Sigmoid colon (tissue), 7 donors: ENCODE data around the gene MSANTD3. TPM values are rescaled to one million over a fixed set of nuclear protein-coding genes. Genes with fewer than 3 reads are reported as not detected.

ENCODE experiments used
- DNase-seq: peaks from one replicate; pipeline ENCODE4 v3.0.0-alpha.2; 2019
- H3K27ac ChIP-seq, 4 donors: fragments of 200-600 bp; sonication (generic); one replicate each; pipeline ENCODE4 v1.5.1; 2016 to 2019; ENCODE audit warnings: mild to moderate bottlenecking in 1 of 4
- H3K27me3 ChIP-seq, 3 donors: fragments of 200-600 bp; sonication (generic); one replicate each; pipeline ENCODE4 v1.5.1; 2019; ENCODE audit warnings: mild to moderate bottlenecking in 1 of 3
- H3K36me3 ChIP-seq, 4 donors: fragments of 200-600 bp; sonication (generic); one replicate each; pipeline ENCODE4 v1.5.1; 2016 to 2019
- H3K4me1 ChIP-seq, 4 donors: fragments of 200-600 bp; sonication (generic); one replicate each; pipeline ENCODE4 v1.5.1; 2017 to 2019
- H3K4me3 ChIP-seq, 4 donors: fragments of 200-600 bp; sonication (generic); one replicate each; pipeline ENCODE4 v1.5.1; 2017 to 2019; ENCODE audit warnings: mild to moderate bottlenecking in 2 of 4, moderate library complexity in 1 of 4
- H3K9me3 ChIP-seq, 4 donors: fragments of 200-600 bp in 3 of 4; sonication (generic) in 3 of 4; one replicate each; pipeline versions ENCODE4 v1.5.1 to v1.6.1; 2013 to 2019
- CTCF ChIP-seq, 4 experiments: fragments of 450-650 bp in 3 of 4; fragments of 200-600 bp in 1 of 4; IDR thresholded peaks; one replicate each; pipeline ENCODE4 v1.5.1; 2016 to 2019; ENCODE audit warnings: antibody characterized with exemption in 4 of 4, mild to moderate bottlenecking in 3 of 4, moderate library complexity in 2 of 4
- EP300 ChIP-seq, 4 donors: sonication (generic); formaldehyde crosslinking; IDR thresholded peaks; one replicate each; pipeline ENCODE4 v1.6.1; 2017; ENCODE audit warnings: antibody characterized with exemption in 4 of 4
- POLR2A ChIP-seq, 2 donors: fragments of 450-650 bp; IDR thresholded peaks; one replicate each; pipeline ENCODE4 v1.6.1; 2016; ENCODE audit warnings: antibody characterized with exemption in 2 of 2, mild to moderate bottlenecking in 2 of 2, moderate library complexity in 2 of 2
- POLR2AphosphoS5 ChIP-seq, 4 donors: sonication (generic); formaldehyde crosslinking; IDR thresholded peaks; one replicate each; pipeline ENCODE4 v1.6.1; 2017; ENCODE audit warnings: antibody characterized with exemption in 4 of 4
- WGBS, 2 donors: extraction: QIAGEN DNeasy Blood & Tissue Kit; methylation state at CpG; one replicate each; pipeline ENCODE4 v1.1.7; 2013; 5-methylcytosine and 5-hydroxymethylcytosine counted together
- intact Hi-C: fragments of 100-400 bp; cut with DNase I; formaldehyde crosslinking; loops from one replicate; pipeline ENCODE4 v1.15.1; 2023
- polyA plus RNA-seq, 3 donors: library from polyadenylated mRNA; stranded (reverse); fragments of 200-250 nt; gene quantifications; one replicate each; pipeline ENCODE4 v1.2.3, GENCODE V29; 2013
- total RNA-seq, 4 donors: library from RNA; depleted of rRNA; stranded (reverse); fragments of >200 nt; gene quantifications; one replicate each; pipeline ENCODE4 v1.1.0, GENCODE V29; 2016
- donor health status: healthy with polysubstance abuse.
- donor health status: Bipolar disorder and iron deficiency.
- donor health status: healthy.

Gene MSANTD3
- total and polyA plus RNA-seq, 7 donors: 9.2 to 41.8 (median 25.2) TPM

GRCh38 chr9:100447041-100447440 is 20.1 kb downstream of the MSANTD3 start:
- Histone ChIP-seq H3K4me3 (no peak overlapping the region), H3K36me3 (peaks cover 0 to 53% (median 3%) of the 10 kb centered on the region in 4 donors), H3K27me3 (no peaks in the 10 kb centered on the region), H3K4me1 (peaks cover 0 to 6% (median 0%) of the 10 kb centered on the region in 4 donors), H3K27ac (no peak overlapping the region), H3K9me3 (no peaks in the 10 kb centered on the region)
- intact Hi-C loops: no loop called here
- TF ChIP-seq EP300 (IDR thresholded peaks at IDR 0.05) (no peak), CTCF (IDR thresholded peaks at IDR 0.05) (no peak), POLR2A (IDR thresholded peaks at IDR 0.05) (no peak), POLR2AphosphoS5 (IDR thresholded peaks at IDR 0.05) (no peak)
- DNase-seq: no peak

DNA sequence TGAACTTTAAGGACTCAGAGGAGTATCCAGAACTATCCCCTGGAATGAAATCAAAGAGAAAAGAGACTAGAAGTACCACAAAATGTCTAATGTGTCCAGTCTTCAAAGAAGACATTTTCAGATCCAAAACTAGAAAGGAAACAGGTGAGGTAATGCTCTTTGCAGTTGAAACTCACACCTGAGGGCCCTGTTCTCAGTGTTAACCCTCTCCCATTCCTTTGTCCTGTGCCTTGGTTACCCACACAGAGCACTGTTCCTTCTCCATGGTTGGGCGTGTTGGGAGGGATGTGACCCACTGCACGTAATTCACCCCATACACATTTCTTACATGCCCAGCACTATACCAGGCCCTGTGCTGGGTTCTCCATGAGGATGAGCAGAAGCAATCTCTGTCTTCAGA is 21.3 kb downstream of the MSANTD3 start:
- DNase-seq: no peak
- H3K9me3 ChIP-seq: no peaks in the 10 kb centered on the region
- no peak overlapping the region for H3K27ac ChIP-seq
- H3K27me3 ChIP-seq: no peaks in the 10 kb centered on the region
- peaks cover 4 to 58% (median 13%) of the 10 kb centered on the region in 4 donors for H3K36me3 ChIP-seq
- H3K4me3 ChIP-seq: no peak overlapping the region
- intact Hi-C loops: no loop called here
- WGBS, 2 donors: 98% methylated on average over 2 of the region's 2 CpGs
- peaks cover 0 to 6% (median 0%) of the 10 kb centered on the region in 4 donors for H3K4me1 ChIP-seq
- TF ChIP-seq CTCF (IDR thresholded peaks at IDR 0.05) (no peak), POLR2AphosphoS5 (IDR thresholded peaks at IDR 0.05) (no peak), POLR2A (IDR thresholded peaks at IDR 0.05) (no peak), EP300 (IDR thresholded peaks at IDR 0.05) (no peak)

- Histone ChIP-seq H3K4me1 (peaks cover 0 to 3% (median 0%) of the 10 kb centered on the region in 4 donors), H3K4me3 (no peak overlapping the region), H3K9me3 (no peaks in the 10 kb centered on the region), H3K36me3 (peaks cover 4 to 53% (median 15%) of the 10 kb centered on the region in 4 donors), H3K27ac (no peak overlapping the region), H3K27me3 (no peaks in the 10 kb centered on the region)
- DNase-seq: no peak
- intact Hi-C loops: no loop called here
- WGBS, 2 donors: 90 to 98% methylated on average over 2 of the region's 2 CpGs
- no peak for TF ChIP-seq POLR2A (IDR thresholded peaks at IDR 0.05)
- no peak for TF ChIP-seq CTCF (IDR thresholded peaks at IDR 0.05)
- TF ChIP-seq EP300 (IDR thresholded peaks at IDR 0.05): no peak
- no peak for TF ChIP-seq POLR2AphosphoS5 (IDR thresholded peaks at IDR 0.05)
These were observed 22.5 kb downstream of the MSANTD3 start for GRCh38 chr9:100449420-100449819.

GRCh38 chr9:100452894-100453293 is 26.0 kb downstream of the MSANTD3 start:
- no peak for DNase-seq
- Histone ChIP-seq H3K4me1 (no peaks in the 10 kb centered on the region), H3K27ac (no peak overlapping the region), H3K9me3 (no peaks in the 10 kb centered on the region), H3K36me3 (peaks cover 4 to 31% (median 13%) of the 10 kb centered on the region in 4 donors), H3K4me3 (no peak overlapping the region), H3K27me3 (no peaks in the 10 kb centered on the region)
- WGBS, 2 donors: 95 to 98% methylated on average over 2 of the region's 2 CpGs
- intact Hi-C loops: no loop called here
- TF ChIP-seq POLR2AphosphoS5 (IDR thresholded peaks at IDR 0.05): no peak
- TF ChIP-seq CTCF (IDR thresholded peaks at IDR 0.05): no peak
- no peak for TF ChIP-seq EP300 (IDR thresholded peaks at IDR 0.05)
- TF ChIP-seq POLR2A (IDR thresholded peaks at IDR 0.05): no peak

DNA sequence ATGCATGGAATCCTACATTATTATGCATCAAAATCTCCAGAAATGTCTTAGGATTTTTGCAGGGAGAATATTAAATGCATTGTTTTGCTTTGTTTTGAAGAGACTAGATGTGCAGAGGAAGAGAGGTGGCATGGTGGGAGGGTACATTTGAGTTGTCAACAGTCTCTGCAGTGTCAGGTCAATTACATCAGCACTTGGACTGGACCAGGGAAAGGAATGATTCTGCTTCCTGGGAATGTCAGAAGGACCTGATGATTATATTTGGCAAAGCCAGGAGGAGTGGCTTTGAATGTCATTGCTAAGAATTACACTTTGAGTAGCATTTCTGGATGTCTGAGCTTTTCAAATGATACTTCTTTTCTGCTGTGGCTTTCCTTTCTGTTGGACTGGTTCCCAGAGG is 28.5 kb downstream of the MSANTD3 start:
- intact Hi-C loops: no loop called here
- no peak overlapping the region for H3K27ac ChIP-seq
- H3K4me1 ChIP-seq: no peaks in the 10 kb centered on the region
- H3K36me3 ChIP-seq: peaks cover 4 to 31% (median 13%) of the 10 kb centered on the region in 4 donors
- no peak overlapping the region for H3K4me3 ChIP-seq
- no peaks in the 10 kb centered on the region for H3K9me3 ChIP-seq
- TF ChIP-seq EP300 (IDR thresholded peaks at IDR 0.05) (no peak), CTCF (IDR thresholded peaks at IDR 0.05) (no peak)
- no peak for DNase-seq
- H3K27me3 ChIP-seq: no peaks in the 10 kb centered on the region
